Measurements from ENCODE around the gene DGKB.
A peak's percentile ranks its signal among the peaks of the same experiment; 100 is the strongest.

Gene DGKB

GRCh38 chr7:14806891-14807290 lies 95.7 kb downstream of the DGKB start:
- peak; percentile 97 for ATAC-seq
- TF ChIP-seq ARNTL (CRISPR knock-in tag; IDR thresholded peaks at IDR 0.05; ENCODE audit: borderline replicate concordance, low read depth) (no peak), ZC3H10 (CRISPR knock-in tag; IDR thresholded peaks at IDR 0.05) (no peak), RARB (CRISPR knock-in tag; IDR thresholded peaks at IDR 0.05) (no peak)

- ATAC-seq = no peak
- no peak for TF ChIP-seq CSRNP3 (CRISPR knock-in tag; IDR thresholded peaks at IDR 0.05)
- TF ChIP-seq PPARA (CRISPR knock-in tag; IDR thresholded peaks at IDR 0.05; ENCODE audit: borderline replicate concordance) = no peak
- no peak for TF ChIP-seq ZFP30 (CRISPR knock-in tag; IDR thresholded peaks at IDR 0.05)
- TF ChIP-seq SNAI2 (CRISPR knock-in tag; IDR thresholded peaks at IDR 0.05) = no peak
- TF ChIP-seq ZC3H10 (CRISPR knock-in tag; IDR thresholded peaks at IDR 0.05) = no peak
- no peak for TF ChIP-seq OSR1 (CRISPR knock-in tag; IDR thresholded peaks at IDR 0.05)
- TF ChIP-seq TSHZ2 (CRISPR knock-in tag; IDR thresholded peaks at IDR 0.05) = no peak
- TF ChIP-seq ZNF565 (CRISPR knock-in tag; conservative IDR thresholded peaks at IDR 0.05; ENCODE audit: low read depth) = no peak
- no peak for TF ChIP-seq ZNF8 (CRISPR knock-in tag; IDR thresholded peaks at IDR 0.05)
- TF ChIP-seq TCF4 (CRISPR knock-in tag; IDR thresholded peaks at IDR 0.05; ENCODE audit: borderline replicate concordance) = no peak
- TF ChIP-seq PATZ1 (CRISPR knock-in tag; IDR thresholded peaks at IDR 0.05; ENCODE audit: borderline replicate concordance) = no peak
- TF ChIP-seq ESRRG (CRISPR knock-in tag; IDR thresholded peaks at IDR 0.05) = no peak
- TF ChIP-seq BACH2 (CRISPR knock-in tag; IDR thresholded peaks at IDR 0.05; ENCODE audit: borderline replicate concordance) = no peak
- TF ChIP-seq ZNF70 (CRISPR knock-in tag; IDR thresholded peaks at IDR 0.05) = no peak
These were observed 97.3 kb downstream of the DGKB start for GRCh38 chr7:14805105-14805719.

- TF ChIP-seq ZNF70 (CRISPR knock-in tag; IDR thresholded peaks at IDR 0.05) (no peak), CREB5 (CRISPR knock-in tag; IDR thresholded peaks at IDR 0.05; ENCODE audit: low read depth) (no peak), OSR1 (CRISPR knock-in tag; IDR thresholded peaks at IDR 0.05) (no peak), TOX (CRISPR knock-in tag; IDR thresholded peaks at IDR 0.05; ENCODE audit: borderline replicate concordance) (no peak), ESRRG (CRISPR knock-in tag; IDR thresholded peaks at IDR 0.05) (no peak), TCF4 (CRISPR knock-in tag; IDR thresholded peaks at IDR 0.05; ENCODE audit: borderline replicate concordance) (no peak), CSRNP3 (CRISPR knock-in tag; IDR thresholded peaks at IDR 0.05) (no peak), ARNTL (CRISPR knock-in tag; IDR thresholded peaks at IDR 0.05; ENCODE audit: borderline replicate concordance, low read depth) (no peak), PPARA (CRISPR knock-in tag; IDR thresholded peaks at IDR 0.05; ENCODE audit: borderline replicate concordance) (no peak), TSHZ2 (CRISPR knock-in tag; IDR thresholded peaks at IDR 0.05) (no peak), SNAI2 (CRISPR knock-in tag; IDR thresholded peaks at IDR 0.05) (no peak), ISL1 (CRISPR knock-in tag; IDR thresholded peaks at IDR 0.05) (no peak), ZC3H10 (CRISPR knock-in tag; IDR thresholded peaks at IDR 0.05) (no peak), BACH2 (CRISPR knock-in tag; IDR thresholded peaks at IDR 0.05; ENCODE audit: borderline replicate concordance) (no peak), GLIS3 (CRISPR knock-in tag; IDR thresholded peaks at IDR 0.05) (no peak), CSDC2 (CRISPR knock-in tag; IDR thresholded peaks at IDR 0.05) (no peak), POU6F1 (CRISPR knock-in tag; IDR thresholded peaks at IDR 0.05; ENCODE audit: borderline replicate concordance, low read depth) (no peak), ZNF565 (CRISPR knock-in tag; conservative IDR thresholded peaks at IDR 0.05; ENCODE audit: low read depth) (no peak), ZFP3 (CRISPR knock-in tag; IDR thresholded peaks at IDR 0.05) (no peak)
These were observed 101.9 kb downstream of the DGKB start for GRCh38 chr7:14800664-14801063.

More at GRCh38 chr7:14800664-14801063, 101.9 kb downstream of the DGKB start:
- ATAC-seq = no peak

Data from SK-N-SH treated with all-trans-retinoic acid at 6 μM for 48 hours (cell line).